ENCODE data around the gene KCNQ1.

Gene KCNQ1

GRCh38 chr11:2809854-2810253 lies 365.0 kb downstream of the KCNQ1 start:
- Histone ChIP-seq H3K4me3 (ENCODE audit: low read length in 2 of 2) (no peak overlapping the region), H3K36me3 (ENCODE audit: control insufficient read depth in 2 of 2, insufficient read depth in 2 of 2, low read length in 2 of 2) (no peaks in the 10 kb centered on the region), H3K27me3 (ENCODE audit: control insufficient read depth in 2 of 2, insufficient read depth in 2 of 2, low read length in 2 of 2) (no peaks in the 10 kb centered on the region), H3K9ac (ENCODE audit: low read depth in 1 of 2, low read length in 2 of 2) (no peak overlapping the region), H3K27ac (ENCODE audit: low read depth in 2 of 2, low read length in 2 of 2) (no peak overlapping the region), H3K9me3 (ENCODE audit: control insufficient read depth in 2 of 2, low read length in 2 of 2) (no peaks in the 10 kb centered on the region), H3K4me1 (ENCODE audit: control insufficient read depth in 2 of 2, insufficient read depth in 2 of 2, low read length in 2 of 2) (peaks cover 2 to 10% of the 10 kb centered on the region in 2 donors)

- H3K4me1 ChIP-seq (ENCODE audit: control insufficient read depth in 2 of 2, insufficient read depth in 2 of 2, low read length in 2 of 2): peaks cover 2 to 10% of the 10 kb centered on the region in 2 donors
- no peak overlapping the region for H3K27ac ChIP-seq (ENCODE audit: low read depth in 2 of 2, low read length in 2 of 2)
- no peak overlapping the region for H3K9ac ChIP-seq (ENCODE audit: low read depth in 1 of 2, low read length in 2 of 2)
Observed at GRCh38 chr11:2810411-2811205, 365.8 kb downstream of the KCNQ1 start.

GRCh38 chr11:2811206-2812091 lies 366.6 kb downstream of the KCNQ1 start:
- H3K36me3 ChIP-seq (ENCODE audit: control insufficient read depth in 2 of 2, insufficient read depth in 2 of 2, low read length in 2 of 2): no peaks in the 10 kb centered on the region
- peaks cover 0 to 2% of the 10 kb centered on the region in 2 donors for H3K9me3 ChIP-seq (ENCODE audit: control insufficient read depth in 2 of 2, low read length in 2 of 2)
- H3K4me1 ChIP-seq (ENCODE audit: control insufficient read depth in 2 of 2, insufficient read depth in 2 of 2, low read length in 2 of 2): peaks cover 2 to 6% of the 10 kb centered on the region in 2 donors
- H3K9ac ChIP-seq (ENCODE audit: low read depth in 1 of 2, low read length in 2 of 2): no peak overlapping the region
- H3K27me3 ChIP-seq (ENCODE audit: control insufficient read depth in 2 of 2, insufficient read depth in 2 of 2, low read length in 2 of 2): no peaks in the 10 kb centered on the region
- H3K4me3 ChIP-seq (ENCODE audit: low read length in 2 of 2): no peak overlapping the region
- no peak overlapping the region for H3K27ac ChIP-seq (ENCODE audit: low read depth in 2 of 2, low read length in 2 of 2)

More at GRCh38 chr11:2810411-2811205, 365.8 kb downstream of the KCNQ1 start:
- no peaks in the 10 kb centered on the region for H3K9me3 ChIP-seq (ENCODE audit: control insufficient read depth in 2 of 2, low read length in 2 of 2)
- H3K27me3 ChIP-seq (ENCODE audit: control insufficient read depth in 2 of 2, insufficient read depth in 2 of 2, low read length in 2 of 2): no peaks in the 10 kb centered on the region
- no peaks in the 10 kb centered on the region for H3K36me3 ChIP-seq (ENCODE audit: control insufficient read depth in 2 of 2, insufficient read depth in 2 of 2, low read length in 2 of 2)
- H3K4me3 ChIP-seq (ENCODE audit: low read length in 2 of 2): no peak overlapping the region

GRCh38 chr11:2812371-2812991 lies 367.7 kb downstream of the KCNQ1 start:
- Histone ChIP-seq H3K4me1 (ENCODE audit: control insufficient read depth in 2 of 2, insufficient read depth in 2 of 2, low read length in 2 of 2) (peaks cover 5% of the 10 kb centered on the region in 2 donors), H3K27me3 (ENCODE audit: control insufficient read depth in 2 of 2, insufficient read depth in 2 of 2, low read length in 2 of 2) (no peaks in the 10 kb centered on the region), H3K9me3 (ENCODE audit: control insufficient read depth in 2 of 2, low read length in 2 of 2) (peaks cover 0 to 2% of the 10 kb centered on the region in 2 donors), H3K27ac (ENCODE audit: low read depth in 2 of 2, low read length in 2 of 2) (no peak overlapping the region), H3K9ac (ENCODE audit: low read depth in 1 of 2, low read length in 2 of 2) (no peak overlapping the region), H3K36me3 (ENCODE audit: control insufficient read depth in 2 of 2, insufficient read depth in 2 of 2, low read length in 2 of 2) (no peaks in the 10 kb centered on the region), H3K4me3 (ENCODE audit: low read length in 2 of 2) (no peak overlapping the region)

- Histone ChIP-seq H3K4me3 (ENCODE audit: low read length in 2 of 2) (no peak overlapping the region), H3K27ac (ENCODE audit: low read depth in 2 of 2, low read length in 2 of 2) (no peak overlapping the region), H3K9ac (ENCODE audit: low read depth in 1 of 2, low read length in 2 of 2) (no peak overlapping the region), H3K4me1 (ENCODE audit: control insufficient read depth in 2 of 2, insufficient read depth in 2 of 2, low read length in 2 of 2) (peaks cover 0 to 5% of the 10 kb centered on the region in 2 donors), H3K9me3 (ENCODE audit: control insufficient read depth in 2 of 2, low read length in 2 of 2) (peaks cover 0 to 2% of the 10 kb centered on the region in 2 donors), H3K27me3 (ENCODE audit: control insufficient read depth in 2 of 2, insufficient read depth in 2 of 2, low read length in 2 of 2) (no peaks in the 10 kb centered on the region), H3K36me3 (ENCODE audit: control insufficient read depth in 2 of 2, insufficient read depth in 2 of 2, low read length in 2 of 2) (no peaks in the 10 kb centered on the region)
Observed at GRCh38 chr11:2813141-2813908, 368.5 kb downstream of the KCNQ1 start.

GRCh38 chr11:2813968-2814367 lies 369.2 kb downstream of the KCNQ1 start:
- H3K27me3 ChIP-seq (ENCODE audit: control insufficient read depth in 2 of 2, insufficient read depth in 2 of 2, low read length in 2 of 2): no peaks in the 10 kb centered on the region
- H3K9me3 ChIP-seq (ENCODE audit: control insufficient read depth in 2 of 2, low read length in 2 of 2): peaks cover 0 to 2% of the 10 kb centered on the region in 2 donors
- no peaks in the 10 kb centered on the region for H3K36me3 ChIP-seq (ENCODE audit: control insufficient read depth in 2 of 2, insufficient read depth in 2 of 2, low read length in 2 of 2)

GRCh38 chr11:2814751-2815150 lies 369.9 kb downstream of the KCNQ1 start:
- Histone ChIP-seq H3K27ac (ENCODE audit: low read depth in 2 of 2, low read length in 2 of 2) (no peak overlapping the region), H3K36me3 (ENCODE audit: control insufficient read depth in 2 of 2, insufficient read depth in 2 of 2, low read length in 2 of 2) (no peaks in the 10 kb centered on the region), H3K9ac (ENCODE audit: low read depth in 1 of 2, low read length in 2 of 2) (no peak overlapping the region), H3K4me3 (ENCODE audit: low read length in 2 of 2) (no peak overlapping the region), H3K4me1 (ENCODE audit: control insufficient read depth in 2 of 2, insufficient read depth in 2 of 2, low read length in 2 of 2) (peaks cover 0 to 5% of the 10 kb centered on the region in 2 donors), H3K9me3 (ENCODE audit: control insufficient read depth in 2 of 2, low read length in 2 of 2) (peaks cover 0 to 2% of the 10 kb centered on the region in 2 donors), H3K27me3 (ENCODE audit: control insufficient read depth in 2 of 2, insufficient read depth in 2 of 2, low read length in 2 of 2) (no peaks in the 10 kb centered on the region)

More at GRCh38 chr11:2813968-2814367, 369.2 kb downstream of the KCNQ1 start:
- no peak overlapping the region for H3K4me3 ChIP-seq (ENCODE audit: low read length in 2 of 2)
- H3K4me1 ChIP-seq (ENCODE audit: control insufficient read depth in 2 of 2, insufficient read depth in 2 of 2, low read length in 2 of 2): peaks cover 0 to 5% of the 10 kb centered on the region in 2 donors
- no peak overlapping the region for H3K9ac ChIP-seq (ENCODE audit: low read depth in 1 of 2, low read length in 2 of 2)
- H3K27ac ChIP-seq (ENCODE audit: low read depth in 2 of 2, low read length in 2 of 2): no peak overlapping the region

- peaks cover 0 to 2% of the 10 kb centered on the region in 2 donors for H3K9me3 ChIP-seq (ENCODE audit: control insufficient read depth in 2 of 2, low read length in 2 of 2)
- H3K27ac ChIP-seq (ENCODE audit: low read depth in 2 of 2, low read length in 2 of 2): no peak overlapping the region
- H3K9ac ChIP-seq (ENCODE audit: low read depth in 1 of 2, low read length in 2 of 2): no peak overlapping the region
- H3K27me3 ChIP-seq (ENCODE audit: control insufficient read depth in 2 of 2, insufficient read depth in 2 of 2, low read length in 2 of 2): no peaks in the 10 kb centered on the region
- H3K4me1 ChIP-seq (ENCODE audit: control insufficient read depth in 2 of 2, insufficient read depth in 2 of 2, low read length in 2 of 2): peaks cover 0 to 5% of the 10 kb centered on the region in 2 donors
- no peaks in the 10 kb centered on the region for H3K36me3 ChIP-seq (ENCODE audit: control insufficient read depth in 2 of 2, insufficient read depth in 2 of 2, low read length in 2 of 2)
- H3K4me3 ChIP-seq (ENCODE audit: low read length in 2 of 2): no peak overlapping the region
Observed at GRCh38 chr11:2815762-2816496, 371.1 kb downstream of the KCNQ1 start.

GRCh38 chr11:2816523-2816922 lies 371.7 kb downstream of the KCNQ1 start:
- Histone ChIP-seq H3K9me3 (ENCODE audit: control insufficient read depth in 2 of 2, low read length in 2 of 2) (peaks cover 0 to 2% of the 10 kb centered on the region in 2 donors), H3K9ac (ENCODE audit: low read depth in 1 of 2, low read length in 2 of 2) (no peak overlapping the region), H3K4me3 (ENCODE audit: low read length in 2 of 2) (no peak overlapping the region), H3K27ac (ENCODE audit: low read depth in 2 of 2, low read length in 2 of 2) (no peak overlapping the region), H3K4me1 (ENCODE audit: control insufficient read depth in 2 of 2, insufficient read depth in 2 of 2, low read length in 2 of 2) (peaks cover 0 to 3% of the 10 kb centered on the region in 2 donors), H3K36me3 (ENCODE audit: control insufficient read depth in 2 of 2, insufficient read depth in 2 of 2, low read length in 2 of 2) (no peaks in the 10 kb centered on the region), H3K27me3 (ENCODE audit: control insufficient read depth in 2 of 2, insufficient read depth in 2 of 2, low read length in 2 of 2) (no peaks in the 10 kb centered on the region)

Data from mucosa of rectum (tissue), 2 donors.